ENCODE data around the gene OSBPL5. TPM values are rescaled to one million over a fixed set of nuclear protein-coding genes. Genes with fewer than 3 reads are reported as not detected.
A peak's percentile ranks its signal among the peaks of the same experiment; 100 is the strongest.

OSBPL5 gene
- 9.6 and 14.1 TPM in 2 replicates for total RNA-seq (2014; rRNA removed; shearing (Covaris generic))
- 7.7 and 8.4 TPM in 2 replicates for polyA plus RNA-seq (2015; cell fraction: cytosol; rRNA removed)
- polyA plus RNA-seq (2015; cell fraction: nucleus; rRNA removed) = 23.9 and 28.5 TPM in 2 replicates

GRCh38 chr11:3165152-3165705, at the start of gene OSBPL5:
OSBPL5 (minus strand) TSS chr11:3165310; CDS start chr11:3129148, 36,162 bp downstream.
- peak; percentile 42 for DNase-seq (ENCODE audit: low read depth)

- DNase-seq (ENCODE audit: low read depth) = no peak
These were observed 49.2 kb upstream of the OSBPL5 start for GRCh38 chr11:3214420-3214699.

GRCh38 chr11:3213659-3214419, 48.7 kb upstream of the OSBPL5 start:
- no peak for DNase-seq (ENCODE audit: low read depth)

DNA sequence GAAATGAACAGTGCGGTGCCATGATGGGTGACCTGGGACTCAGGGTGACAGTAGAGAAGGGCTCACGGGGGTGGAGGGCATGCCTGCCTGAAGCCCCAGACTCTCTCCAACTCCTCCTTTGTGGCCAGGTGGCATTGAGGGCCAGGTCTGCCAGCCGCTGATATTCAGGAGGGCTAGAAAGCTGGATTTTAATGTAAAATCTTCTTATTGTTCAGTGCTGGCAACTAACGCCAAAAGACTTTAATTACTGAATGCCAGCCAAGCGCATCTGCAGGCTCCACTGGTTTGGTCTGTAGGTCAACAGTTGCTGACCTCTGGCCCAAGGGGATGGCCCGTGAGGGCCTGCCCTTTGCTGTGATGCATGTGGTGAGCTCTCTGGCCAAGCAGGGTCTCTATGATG, 43.2 kb upstream of the OSBPL5 start:
- DNase-seq (ENCODE audit: low read depth) = no peak

GRCh38 chr11:3207526-3208189, 42.5 kb upstream of the OSBPL5 start:
- no peak for DNase-seq (ENCODE audit: low read depth)

DNA sequence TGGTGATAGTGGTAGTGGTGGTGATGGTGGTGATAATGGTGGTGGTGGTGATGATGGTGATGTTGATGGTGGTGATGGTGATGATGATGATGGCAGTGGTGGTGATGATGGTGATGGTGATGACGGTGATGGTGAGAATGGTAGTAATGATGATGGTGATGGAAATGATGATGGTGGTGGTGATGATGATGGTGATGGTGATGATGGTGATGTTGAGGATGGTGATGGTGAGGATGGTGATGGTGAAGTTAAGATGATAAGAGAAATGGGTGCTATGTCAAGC, 41.8 kb upstream of the OSBPL5 start:
- DNase-seq (ENCODE audit: low read depth) = no peak

GRCh38 chr11:3206156-3206921, 41.2 kb upstream of the OSBPL5 start:
- no peak for DNase-seq (ENCODE audit: low read depth)

GRCh38 chr11:3205261-3206155, 40.4 kb upstream of the OSBPL5 start:
- DNase-seq (ENCODE audit: low read depth) = no peak

- DNase-seq (ENCODE audit: low read depth) = no peak
These were observed 39.3 kb upstream of the OSBPL5 start for GRCh38 chr11:3204141-3205015.

GRCh38 chr11:3203221-3204043, 38.3 kb upstream of the OSBPL5 start:
- no peak for DNase-seq (ENCODE audit: low read depth)

- DNase-seq (ENCODE audit: low read depth) = no peak
These were observed 37.6 kb upstream of the OSBPL5 start for GRCh38 chr11:3202759-3203158.

DNA sequence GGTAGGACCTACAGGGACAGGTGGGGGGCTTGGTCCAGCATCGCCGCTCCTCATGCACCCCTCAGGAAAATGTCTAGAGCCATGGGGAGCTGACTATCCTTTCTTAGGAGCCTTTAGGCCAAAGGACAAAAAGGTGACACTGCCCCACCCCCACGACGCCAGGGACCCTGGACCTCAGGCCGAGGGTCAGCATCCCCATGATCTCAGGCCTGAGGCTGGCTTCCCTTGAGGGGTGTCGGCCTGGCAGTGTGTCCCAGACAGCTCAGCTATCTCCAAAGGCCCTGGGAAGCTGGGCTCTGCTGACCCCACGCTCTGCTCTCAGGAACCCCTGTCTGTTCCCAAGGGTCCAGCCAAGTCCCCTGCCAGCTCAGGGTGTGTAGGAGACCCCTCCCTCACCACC, 37.2 kb upstream of the OSBPL5 start:
- DNase-seq (ENCODE audit: low read depth) = no peak

DNA sequence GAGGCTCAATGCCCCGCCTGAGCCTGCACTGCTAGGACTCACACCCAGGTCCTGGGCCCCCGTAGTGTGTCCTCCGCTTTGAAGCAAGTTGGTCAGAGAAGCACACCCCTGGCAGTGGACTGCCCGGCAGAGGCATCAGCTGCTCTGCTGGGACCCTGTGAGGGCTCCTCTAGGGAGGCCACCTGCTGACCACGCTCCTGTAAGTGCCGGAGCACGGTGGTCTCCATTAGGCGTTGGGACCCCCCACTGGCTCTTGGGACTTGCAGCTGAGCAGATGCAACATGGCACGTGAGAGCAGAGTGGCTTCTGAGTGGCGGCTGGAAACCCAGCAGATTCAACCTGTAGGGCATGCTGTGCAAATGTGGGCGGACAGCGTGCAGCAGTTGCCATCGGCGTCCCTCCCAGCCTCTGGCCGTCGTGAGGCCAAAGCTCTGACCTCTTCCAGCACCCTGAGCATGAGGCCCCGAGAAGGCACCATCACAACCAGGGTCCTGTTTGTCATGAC, 36.6 kb upstream of the OSBPL5 start:
- no peak for DNase-seq (ENCODE audit: low read depth)

DNA sequence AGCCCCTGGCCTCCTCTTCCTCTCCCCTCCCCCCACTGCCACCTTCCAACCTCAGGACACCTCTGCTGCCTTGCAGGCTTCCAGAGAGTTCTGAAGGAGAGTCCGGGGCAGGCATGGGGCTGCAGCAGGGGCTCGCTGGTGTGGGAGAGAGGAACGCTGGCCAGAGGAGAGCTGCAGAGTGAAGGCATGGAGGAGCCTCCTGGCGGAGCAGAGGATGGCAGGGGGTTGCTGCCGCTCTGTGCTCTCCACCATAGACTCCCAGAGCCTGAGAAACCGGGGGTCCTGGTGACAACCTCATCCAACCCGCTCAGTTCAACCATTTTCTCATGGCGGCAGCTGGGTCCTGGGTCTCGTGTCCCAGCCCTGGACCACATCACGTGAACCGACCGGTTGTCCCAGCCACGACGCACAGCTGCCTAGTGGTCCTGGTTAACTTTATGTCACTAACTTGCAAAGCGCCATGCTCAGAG, 36.0 kb upstream of the OSBPL5 start:
- no peak for DNase-seq (ENCODE audit: low read depth)

DNA sequence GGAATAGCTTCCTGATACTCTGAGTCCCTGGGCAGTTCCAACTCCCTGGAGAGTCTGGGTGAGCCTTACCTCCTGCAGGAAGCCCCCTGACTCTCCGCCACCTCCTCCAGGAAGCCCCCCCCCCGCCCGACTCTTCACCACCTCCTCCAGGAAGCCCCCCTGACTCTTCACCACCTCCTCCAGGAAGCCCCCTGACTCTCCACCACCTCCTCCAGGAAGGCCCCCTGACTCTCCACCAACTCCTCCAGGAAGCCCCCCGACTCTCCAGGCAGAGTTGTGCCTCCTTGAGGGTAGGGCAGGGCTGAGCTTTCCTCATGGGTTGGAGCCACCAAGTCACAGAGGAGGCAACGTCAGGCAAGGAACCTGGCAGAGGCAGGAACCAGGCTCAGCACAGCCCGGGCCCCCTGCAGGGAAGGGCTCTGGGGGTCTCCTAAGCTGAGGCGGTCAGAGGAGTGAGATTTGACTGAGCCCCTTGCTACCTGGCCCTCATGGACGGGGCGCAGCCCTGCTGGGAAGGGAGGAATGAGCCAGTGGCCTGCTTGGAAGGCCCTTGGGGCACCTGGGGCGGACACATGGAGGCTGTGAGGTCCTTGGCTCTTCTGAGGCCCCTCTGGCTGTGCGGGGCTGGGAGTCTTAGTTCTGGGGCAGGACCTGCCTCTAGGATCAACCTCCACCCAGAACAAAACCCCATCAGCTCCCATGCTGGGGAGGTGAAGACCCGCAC, 35.4 kb upstream of the OSBPL5 start:
- no peak for DNase-seq (ENCODE audit: low read depth)

DNA sequence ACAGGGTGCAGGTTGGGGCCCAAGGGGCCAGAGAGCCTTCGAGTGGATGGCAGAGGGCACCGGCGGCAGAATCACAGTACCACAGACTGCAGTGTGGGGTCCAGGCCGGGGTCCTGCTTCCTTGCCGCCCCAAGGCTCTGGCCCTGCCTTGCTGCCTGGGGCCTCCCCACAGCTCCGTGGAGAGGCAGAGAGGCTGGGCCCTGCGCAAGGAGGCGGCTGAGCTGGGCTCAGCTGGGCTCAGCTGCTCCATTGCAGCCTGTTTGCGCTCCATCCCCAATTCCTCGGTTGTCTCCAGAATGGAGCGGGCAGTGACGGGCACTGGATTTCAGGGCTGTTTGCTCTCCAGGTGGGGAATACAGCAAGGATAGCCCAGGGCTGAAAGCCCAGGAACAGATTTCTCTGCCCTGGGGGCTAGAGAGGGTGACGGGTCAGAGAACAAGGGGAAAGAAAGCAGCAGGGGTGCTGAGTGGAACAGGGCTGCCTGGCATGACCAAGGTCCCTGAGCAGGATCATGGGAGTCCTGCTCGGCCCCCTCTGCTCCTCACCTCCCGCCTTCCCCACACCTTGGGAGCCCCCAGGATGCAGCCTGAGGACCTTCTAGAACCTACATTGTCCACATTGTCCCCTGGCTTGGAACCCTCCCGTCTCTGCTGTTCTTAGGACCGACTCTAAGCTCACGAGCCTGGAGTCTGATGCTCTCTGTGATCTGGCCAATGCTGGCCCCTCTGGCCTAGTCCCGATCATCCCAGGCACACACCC, 34.6 kb upstream of the OSBPL5 start:
- DNase-seq (ENCODE audit: low read depth) = no peak

GRCh38 chr11:3198815-3199214, 33.7 kb upstream of the OSBPL5 start:
- DNase-seq (ENCODE audit: low read depth) = no peak
